Naive thymus-derived CD8-positive, alpha-beta T cell (primary cell): ENCODE data around the gene GCSH. TPM values are rescaled to one million over a fixed set of nuclear protein-coding genes. Genes with fewer than 3 reads are reported as not detected.

Experiments used
- ATAC-seq, 2 donors: fragments of 150-1000 bp; cut with Tn5 transposase in 1 of 2; sonication (Bioruptor Pico), chemical (Tn5 transposase) in 1 of 2; 1 replicate in 1 of 2; 2 replicates in 1 of 2; pipeline ENCODE4 v1.10.0; 2021; ENCODE audit warnings: mild to moderate bottlenecking in 2 of 2, moderate library complexity in 2 of 2
- POLR2A ChIA-PET: fragments of 350-600 bp; sonication (Branson Sonifier 250); formaldehyde crosslinking; loops from one replicate; lab custom pipeline; 2021; ENCODE audit warnings: antibody characterized with exemption; lab: Charles Lee
- DNase-seq, 10 donors: peaks; one replicate each; pipeline versions ENCODE4 v3.0.0 to v3.0.0-alpha.2; 2020 to 2022
- H3K27ac Mint-ChIP-seq, 10 donors: one replicate each; pipeline ENCODE4 v1.8.0; 2020 to 2022; ENCODE audit warnings: mild to moderate bottlenecking in 10 of 10, mixed read lengths in 10 of 10, moderate library complexity in 4 of 10, inconsistent platforms in 1 of 10
- H3K27me3 Mint-ChIP-seq, 5 donors: one replicate each; pipeline ENCODE4 v1.8.0; 2021 to 2022; ENCODE audit warnings: mixed read lengths in 5 of 5
- H3K36me3 Mint-ChIP-seq, 3 donors: one replicate each; pipeline ENCODE4 v1.8.0; 2020 to 2022; ENCODE audit warnings: mixed read lengths in 3 of 3, mild to moderate bottlenecking in 2 of 3, inconsistent platforms in 1 of 3
- H3K4me1 Mint-ChIP-seq, 4 donors: one replicate each; pipeline ENCODE4 v1.8.0; 2021 to 2022; ENCODE audit warnings: mixed read lengths in 4 of 4
- H3K4me3 Mint-ChIP-seq, 10 donors: one replicate each; pipeline ENCODE4 v1.8.0; 2020 to 2022; ENCODE audit warnings: mild to moderate bottlenecking in 10 of 10, mixed read lengths in 10 of 10, moderate library complexity in 6 of 10, inconsistent platforms in 1 of 10
- H3K9me3 Mint-ChIP-seq, 9 donors: one replicate each; pipeline ENCODE4 v1.8.0; 2020 to 2022; ENCODE audit warnings: mixed read lengths in 9 of 9, mild to moderate bottlenecking in 3 of 9, inconsistent platforms in 1 of 9, moderate library complexity in 1 of 9
- polyA plus RNA-seq, 3 donors: library from polyadenylated mRNA; unstranded; fragments of 300-500 nt; fragmentation: Illumina TruSeq; gene quantifications; one replicate each; pipeline ENCODE4 v1.2.3, GENCODE V29; 2021
- total RNA-seq, 8 experiments: library from RNA in 2 of 8; stranded (reverse) in 2 of 8; gene quantifications; one replicate each; pipeline ENCODE4 v1.2.3 and lab custom pipeline; 2021 to 2026

Gene GCSH
- total and polyA plus RNA-seq, 5 experiments from 2014 or later, result 6.5 to 15.8 (median 13.5) TPM

GRCh38 chr16:81096715-81097208 is 567 bp upstream of the GCSH start:
- peaks cover 3 to 14% (median 10%) of the 10 kb centered on the region in 4 donors for H3K4me1 Mint-ChIP-seq
- POLR2A ChIA-PET, result interaction anchor here (1.4 kb wide), 1 partner anchor 20 kb away, joined by 4 read pairs; the partner anchor contains the start of gene C16orf46
- H3K27ac Mint-ChIP-seq, result peak overlapping the region; percentile 2 to 91 (median 74)
- H3K27me3 Mint-ChIP-seq, result no peaks in the 10 kb centered on the region
- ATAC-seq (no peak), DNase-seq (no peak)
- peaks cover 0 to 4% (median 0%) of the 10 kb centered on the region in 9 donors for H3K9me3 Mint-ChIP-seq
- H3K4me3 Mint-ChIP-seq, result peak overlapping the region; percentile 60 to 93 (median 76)
- H3K36me3 Mint-ChIP-seq, result no peaks in the 10 kb centered on the region

DNA sequence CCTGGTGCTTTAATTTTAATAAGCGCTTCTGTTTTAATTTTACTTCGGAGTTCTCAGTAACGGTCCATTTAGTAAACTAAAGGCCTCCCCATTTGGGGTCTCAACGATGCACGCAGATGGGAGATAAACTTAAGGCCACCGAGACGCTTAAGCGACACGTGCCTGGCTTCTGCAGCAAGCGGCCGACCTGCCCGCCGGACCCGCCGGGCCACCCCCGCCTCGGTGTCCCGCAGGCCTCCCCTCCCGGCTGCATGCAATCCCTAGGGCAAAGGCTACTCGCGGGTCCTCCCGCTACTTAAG is 592 bp downstream of the GCSH start:
- H3K36me3 Mint-ChIP-seq, result peaks cover 0 to 3% (median 0%) of the 10 kb centered on the region in 3 donors
- DNase-seq (no peak), ATAC-seq (no peak)
- H3K4me3 Mint-ChIP-seq, result peak overlapping the region; percentile 65 to 86 (median 74)
- H3K4me1 Mint-ChIP-seq, result peaks cover 3 to 14% (median 10%) of the 10 kb centered on the region in 4 donors
- POLR2A ChIA-PET, result no interaction called here
- H3K27ac Mint-ChIP-seq, result peak overlapping the region in 1 of 10 donors; percentile 66
- peaks cover 0 to 4% (median 0%) of the 10 kb centered on the region in 9 donors for H3K9me3 Mint-ChIP-seq
- H3K27me3 Mint-ChIP-seq, result no peaks in the 10 kb centered on the region

DNA sequence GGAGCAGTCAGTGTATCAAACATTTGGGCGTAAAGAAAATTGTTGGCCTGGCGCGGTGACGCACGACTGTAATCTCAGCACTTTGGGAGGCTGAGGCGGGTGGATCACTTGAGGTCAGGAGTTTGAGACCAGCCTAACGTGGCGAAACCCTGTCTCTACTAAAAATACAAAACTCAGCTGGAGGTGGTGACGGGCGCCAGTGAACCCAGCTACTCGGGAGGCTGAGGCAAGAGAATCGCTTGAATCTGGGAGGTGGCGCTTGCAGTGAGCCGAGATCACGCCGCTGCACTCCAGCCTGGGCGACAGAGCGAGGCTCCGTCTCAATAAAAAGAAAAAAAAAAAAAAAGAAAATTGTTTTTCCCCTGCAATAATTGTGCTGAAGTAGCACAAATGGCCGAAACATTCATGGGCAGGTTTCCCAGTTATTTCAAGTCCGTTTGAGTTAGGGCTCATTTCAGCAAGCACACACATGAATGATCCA is 1.4 kb downstream of the GCSH start:
- Mint-ChIP-seq H3K4me3 (peak overlapping the region; percentile 66 to 86 (median 76)), H3K27ac (peak overlapping the region in 2 of 10 donors; percentile 22 to 39), H3K36me3 (peaks cover 0 to 6% (median 0%) of the 10 kb centered on the region in 3 donors), H3K9me3 (peaks cover 0 to 4% (median 0%) of the 10 kb centered on the region in 9 donors), H3K4me1 (peaks cover 3 to 14% (median 10%) of the 10 kb centered on the region in 4 donors), H3K27me3 (no peaks in the 10 kb centered on the region)
- ATAC-seq, result no peak
- POLR2A ChIA-PET, result interaction anchor here (1.4 kb wide), 1 partner anchor 17 kb away, joined by 3 read pairs; the partner anchor contains the start of gene C16orf46
- DNase-seq, result no peak

DNA sequence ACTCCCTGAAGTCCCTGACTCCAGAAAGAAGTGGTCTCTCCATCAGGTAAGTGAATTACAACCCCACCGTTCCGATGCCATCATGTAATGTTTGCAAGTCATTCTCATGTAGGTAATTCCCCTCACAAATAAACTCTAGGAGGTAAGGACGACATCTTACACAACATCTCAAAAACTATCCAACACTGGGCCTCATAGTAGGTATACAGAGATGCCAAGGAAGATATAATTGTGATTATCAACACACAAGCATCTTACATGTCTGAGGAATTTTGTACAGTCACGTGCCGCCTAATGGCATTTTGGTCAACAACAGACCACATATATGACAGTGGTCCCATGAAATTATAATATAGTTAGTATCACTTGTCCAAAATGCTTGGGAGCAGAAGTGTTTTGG is 7.4 kb downstream of the GCSH start:
- Mint-ChIP-seq H3K4me3 (no peak overlapping the region), H3K27me3 (no peaks in the 10 kb centered on the region), H3K36me3 (peaks cover 0 to 19% (median 4%) of the 10 kb centered on the region in 3 donors), H3K9me3 (no peaks in the 10 kb centered on the region), H3K4me1 (no peaks in the 10 kb centered on the region), H3K27ac (peak overlapping the region in 1 of 10 donors; percentile 38)
- DNase-seq, result no peak
- no peak for ATAC-seq
- POLR2A ChIA-PET, result interaction anchor here (1.4 kb wide), 1 partner anchor 12 kb away, joined by 4 read pairs; the partner anchor contains the start of gene C16orf46

DNA sequence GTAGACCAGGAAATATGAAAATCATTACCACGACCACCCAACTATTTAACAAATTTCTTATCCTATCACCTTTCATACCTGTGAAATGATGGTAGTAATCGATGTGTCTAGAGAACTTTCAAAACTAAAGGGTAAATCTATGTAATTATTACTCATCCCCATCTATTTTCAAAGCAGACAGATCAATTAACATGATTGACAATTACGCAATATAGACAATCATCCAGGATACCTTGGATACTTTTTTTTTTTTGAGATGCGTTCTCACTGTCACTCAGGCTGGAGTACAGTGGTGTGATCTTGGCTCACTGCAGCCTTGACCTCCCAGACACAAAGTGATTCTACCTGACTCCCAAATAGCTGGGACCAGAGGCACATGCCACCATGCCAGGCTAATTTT is 15.2 kb downstream of the GCSH start:
- H3K27me3 Mint-ChIP-seq, result no peaks in the 10 kb centered on the region
- peaks cover 0 to 3% (median 0%) of the 10 kb centered on the region in 3 donors for H3K36me3 Mint-ChIP-seq
- DNase-seq (no peak), ATAC-seq (no peak)
- H3K27ac Mint-ChIP-seq, result no peak overlapping the region
- H3K9me3 Mint-ChIP-seq, result no peaks in the 10 kb centered on the region
- POLR2A ChIA-PET, result no interaction called here
- H3K4me3 Mint-ChIP-seq, result no peak overlapping the region
- peaks cover 0 to 8% (median 2%) of the 10 kb centered on the region in 4 donors for H3K4me1 Mint-ChIP-seq

GRCh38 chr16:81080233-81080632 is 16.0 kb downstream of the GCSH start:
- POLR2A ChIA-PET, result no interaction called here
- H3K27ac Mint-ChIP-seq, result peak overlapping the region in 2 of 10 donors; percentile 2 to 41

GRCh38 chr16:81077076-81077940 is 18.9 kb downstream of the GCSH start, which contains the start of gene C16orf46:
Gene C16orf46, minus strand, starts transcription at chr16:81077238. Its CDS starts 13,283 bp downstream, at chr16:81063955.
- DNase-seq (peak in 9 of 10 donors; percentile 91 to 98 (median 96)), ATAC-seq (peak; percentile 77 to 82)
- peaks cover 0 to 8% (median 2%) of the 10 kb centered on the region in 4 donors for H3K4me1 Mint-ChIP-seq
- POLR2A ChIA-PET, result interaction anchor here (1.2 to 3.4 kb wide), 10 partner anchors 11 to 237 kb away, joined by 3 to 29 read pairs (median 4); partner anchors contain the start of genes ATMIN, CENPN, CMC2 and GAN
- peak within 1 kb of the TSS in 5 of 10 donors; percentile 24 to 91 (median 43) for H3K27ac Mint-ChIP-seq
- H3K36me3 Mint-ChIP-seq, result no peaks in the 10 kb centered on the region
- H3K4me3 Mint-ChIP-seq, result peak within 1 kb of the TSS in 3 of 10 donors; percentile 45 to 58 (median 55)
- peaks cover 0 to 2% (median 0%) of the 10 kb centered on the region in 5 donors for H3K27me3 Mint-ChIP-seq
- no peaks in the 10 kb centered on the region for H3K9me3 Mint-ChIP-seq

More at GRCh38 chr16:81080233-81080632, 16.0 kb downstream of the GCSH start:
- Mint-ChIP-seq H3K4me3 (peak overlapping the region in 1 of 10 donors; percentile 38), H3K9me3 (no peaks in the 10 kb centered on the region), H3K4me1 (peaks cover 0 to 8% (median 2%) of the 10 kb centered on the region in 4 donors), H3K36me3 (peaks cover 0 to 3% (median 0%) of the 10 kb centered on the region in 3 donors), H3K27me3 (no peaks in the 10 kb centered on the region)
- no peak for ATAC-seq
- no peak for DNase-seq

DNA sequence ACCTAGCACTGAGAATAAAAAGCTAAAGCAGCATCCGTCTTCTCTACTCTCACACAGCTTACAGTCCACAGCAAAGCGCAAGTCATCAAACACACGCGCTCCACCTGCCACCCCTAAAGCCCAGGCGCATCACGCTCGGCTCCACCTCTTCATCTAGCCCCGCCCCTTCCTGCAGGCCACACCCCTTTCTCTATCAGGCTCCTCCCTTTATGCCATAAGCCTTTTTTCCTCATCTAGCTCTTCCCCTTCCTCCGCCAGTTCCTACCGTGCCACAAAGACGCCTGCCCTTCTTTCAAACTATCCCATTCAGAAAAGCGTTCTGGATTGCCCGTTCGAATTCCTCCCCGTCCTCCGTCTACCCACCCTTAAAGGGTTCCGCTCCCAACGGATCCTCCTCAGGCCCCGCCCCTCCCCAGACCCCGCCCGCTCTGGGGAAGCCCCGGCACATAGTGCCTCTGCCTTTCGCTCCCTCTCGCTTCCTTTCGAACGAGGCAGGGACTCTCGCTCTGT is 19.6 kb downstream of the GCSH start:
- Mint-ChIP-seq H3K36me3 (no peaks in the 10 kb centered on the region), H3K9me3 (no peaks in the 10 kb centered on the region), H3K27me3 (peaks cover 0 to 2% (median 0%) of the 10 kb centered on the region in 5 donors), H3K27ac (no peak overlapping the region), H3K4me3 (no peak overlapping the region), H3K4me1 (peaks cover 0 to 8% (median 2%) of the 10 kb centered on the region in 4 donors)
- ATAC-seq, result peak; percentile 82 to 84
- POLR2A ChIA-PET, result interaction anchor here (1.2 to 3.4 kb wide), 7 partner anchors 12 to 238 kb away, joined by 3 to 29 read pairs (median 4); partner anchors contain the start of genes ATMIN, CENPN, CMC2 and GAN
- DNase-seq, result peak; percentile 88 to 100 (median 94)

DNA sequence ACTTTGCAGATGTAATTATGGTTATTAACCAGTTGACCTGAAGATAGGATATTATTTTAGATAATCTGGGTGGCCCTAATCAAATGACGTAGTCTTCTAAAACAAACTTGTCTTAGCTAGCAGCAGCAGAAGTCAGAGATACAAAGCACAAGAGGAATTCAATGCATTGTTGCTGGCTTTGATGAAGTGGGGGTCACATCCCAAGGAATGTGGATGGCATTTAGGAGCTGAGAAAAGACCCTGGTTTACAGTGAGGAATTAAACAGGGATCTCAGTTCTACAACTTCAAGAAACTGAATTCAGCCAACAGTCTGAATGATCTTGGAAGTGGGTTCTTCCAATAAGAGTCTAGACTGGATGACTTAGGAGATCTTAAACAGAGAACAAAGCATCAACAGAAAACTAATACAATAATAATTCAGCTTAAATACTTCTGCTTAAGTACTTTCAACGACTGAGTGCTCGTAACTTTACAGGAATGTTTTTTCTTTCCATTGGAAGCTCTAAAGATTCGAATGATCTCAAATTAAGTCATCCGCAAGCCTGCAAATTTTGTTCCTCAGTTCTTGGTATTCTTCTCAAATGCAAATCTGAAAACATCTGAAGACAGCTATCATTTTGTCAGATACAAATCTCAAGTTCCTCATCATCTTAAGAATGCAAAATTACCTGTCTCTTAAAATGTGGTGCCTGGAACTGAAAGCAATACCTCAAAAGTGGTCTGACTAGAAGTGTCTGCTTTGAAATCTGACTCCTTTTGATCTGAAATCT is 22.4 kb downstream of the GCSH start:
- POLR2A ChIA-PET, result no interaction called here
- no peaks in the 10 kb centered on the region for H3K9me3 Mint-ChIP-seq
- ATAC-seq (no peak), DNase-seq (no peak)
- no peak overlapping the region for H3K27ac Mint-ChIP-seq
- peaks cover 0 to 2% (median 0%) of the 10 kb centered on the region in 5 donors for H3K27me3 Mint-ChIP-seq
- H3K36me3 Mint-ChIP-seq, result no peaks in the 10 kb centered on the region
- no peak overlapping the region for H3K4me3 Mint-ChIP-seq
- H3K4me1 Mint-ChIP-seq, result peaks cover 0 to 8% (median 2%) of the 10 kb centered on the region in 4 donors

DNA sequence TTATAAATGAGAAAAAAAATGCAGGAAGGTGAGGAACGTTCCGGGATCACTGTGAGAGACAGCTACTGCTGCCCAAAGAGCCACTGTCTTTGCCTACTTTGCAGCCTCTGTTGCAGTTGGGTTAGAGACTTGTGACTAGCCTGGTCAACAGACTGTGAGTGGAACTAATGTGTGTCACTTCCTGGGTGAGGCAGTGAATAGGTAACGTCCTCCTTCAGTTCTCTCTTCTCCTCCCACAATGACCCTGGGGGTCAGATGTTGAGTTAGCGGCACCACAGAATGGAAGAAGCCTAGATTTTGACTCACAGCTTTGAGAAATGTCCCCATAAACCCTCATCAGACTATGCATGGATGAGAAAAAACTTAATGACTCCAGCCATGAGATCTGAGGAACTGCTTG is 24.4 kb downstream of the GCSH start:
- Mint-ChIP-seq H3K27me3 (peaks cover 0 to 2% (median 0%) of the 10 kb centered on the region in 5 donors), H3K4me1 (peaks cover 2 to 9% (median 5%) of the 10 kb centered on the region in 4 donors), H3K4me3 (no peak overlapping the region), H3K36me3 (no peaks in the 10 kb centered on the region), H3K27ac (no peak overlapping the region), H3K9me3 (no peaks in the 10 kb centered on the region)
- POLR2A ChIA-PET, result no interaction called here
- DNase-seq (no peak), ATAC-seq (no peak)

GRCh38 chr16:81070979-81071378 is 25.2 kb downstream of the GCSH start:
- ATAC-seq (no peak), DNase-seq (no peak)
- Mint-ChIP-seq H3K27ac (no peak overlapping the region), H3K36me3 (no peaks in the 10 kb centered on the region), H3K27me3 (peaks cover 0 to 2% (median 0%) of the 10 kb centered on the region in 5 donors), H3K4me1 (peaks cover 2 to 15% (median 7%) of the 10 kb centered on the region in 4 donors), H3K9me3 (no peaks in the 10 kb centered on the region), H3K4me3 (no peak overlapping the region)
- POLR2A ChIA-PET, result no interaction called here

DNA sequence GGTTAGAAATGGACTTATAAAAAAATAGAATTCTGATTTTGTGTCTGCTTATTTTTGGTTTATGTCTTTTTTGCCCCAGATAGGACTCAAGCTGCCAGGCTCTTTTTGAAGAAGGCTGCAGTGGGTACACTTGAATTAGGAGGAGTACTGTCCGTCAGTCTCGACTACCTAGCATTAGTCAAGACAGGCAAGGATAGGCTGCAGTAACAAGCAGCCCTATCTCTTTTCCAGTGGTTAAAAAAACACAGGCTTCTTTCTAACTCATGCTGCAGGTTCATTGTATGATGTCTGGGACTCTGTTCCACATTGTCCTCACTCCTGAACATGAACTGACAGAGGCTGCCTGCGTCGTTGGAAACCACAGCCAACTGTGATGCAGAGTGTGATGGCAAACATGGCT is 27.1 kb downstream of the GCSH start:
- POLR2A ChIA-PET, result no interaction called here
- Mint-ChIP-seq H3K27ac (no peak overlapping the region), H3K9me3 (no peaks in the 10 kb centered on the region), H3K4me1 (peaks cover 2 to 15% (median 7%) of the 10 kb centered on the region in 4 donors), H3K27me3 (no peaks in the 10 kb centered on the region), H3K36me3 (no peaks in the 10 kb centered on the region), H3K4me3 (no peak overlapping the region)
- DNase-seq, result no peak
- ATAC-seq, result no peak
